HCT116 (cell line): ENCODE results near the gene INPP4A.

Experiments used
- ELF1 ChIP-seq: IDR thresholded peaks from 2 replicates; pipeline ENCODE4 v1.6.1; 2012; ENCODE audit warnings: low read depth, borderline replicate concordance
- EZH2 ChIP-seq: fragments of 200-600 bp; sonication (generic); IDR thresholded peaks from 2 replicates; pipeline ENCODE4 v1.6.1; 2017; ENCODE audit warnings: antibody characterized with exemption, mixed run types
- EZH2phosphoT487 ChIP-seq: fragments of 200-600 bp; IDR thresholded peaks from 2 replicates; pipeline ENCODE4 v1.6.1; 2018; ENCODE audit warnings: antibody characterized with exemption, borderline replicate concordance
- FOSL1 ChIP-seq: IDR thresholded peaks from 2 replicates; pipeline ENCODE4 v1.6.1; 2012; ENCODE audit warnings: low read depth
- POLR2A ChIP-seq: IDR thresholded peaks from 2 replicates; pipeline ENCODE4 v1.7.0; 2011; ENCODE audit warnings: borderline replicate concordance; ENCODE audit not compliant: insufficient read depth, insufficient read length; ENCODE audit errors: extremely low read depth
- POLR2AphosphoS5 ChIP-seq: IDR thresholded peaks from 2 replicates; pipeline ENCODE4 v1.6.1; 2011; ENCODE audit warnings: mild to moderate bottlenecking, low read depth, low read length, moderate library complexity
- RAD21 ChIP-seq: IDR thresholded peaks from 2 replicates; pipeline ENCODE4 v1.6.1; 2012; ENCODE audit warnings: low read depth, mild to moderate bottlenecking
- TCF7L2 ChIP-seq: IDR thresholded peaks from 2 replicates; pipeline ENCODE4 v1.7.0; 2011; ENCODE audit warnings: borderline replicate concordance, inconsistent platforms; ENCODE audit not compliant: insufficient read depth, insufficient read length; ENCODE audit errors: extremely low read depth
- YY1 ChIP-seq: IDR thresholded peaks from 2 replicates; pipeline ENCODE4 v1.6.1; 2011; ENCODE audit warnings: low read length, low read depth, moderate library complexity, mild to moderate bottlenecking; ENCODE audit not compliant: insufficient replicate concordance; ENCODE audit errors: extremely low read depth
- ZNF274 ChIP-seq: fragments of 200-500 bp; sonication (Bioruptor generic); IDR thresholded peaks from 2 replicates; pipeline ENCODE4 v1.6.1; 2014; ENCODE audit warnings: mild to moderate bottlenecking, low read depth, low read length, inconsistent platforms
- TF ChIP-seq, protein P1 (sequence below), 3 experiments: fragments of 200-600 bp in 1 of 3; sonication (generic) in 1 of 3; IDR thresholded peaks in 2 of 3; conservative IDR thresholded peaks in 1 of 3; 2 replicates each; pipeline ENCODE4 v1.5.1; 2012 to 2017; ENCODE audit warnings: low read depth in 2 of 3, low read length in 2 of 3, antibody characterized with exemption in 1 of 3, borderline replicate concordance in 1 of 3, control low read depth in 1 of 3, mild to moderate bottlenecking in 1 of 3, mixed read lengths in 1 of 3, mixed run types in 1 of 3, moderate library complexity in 1 of 3; ENCODE audit not compliant: insufficient read depth in 1 of 3
- TF ChIP-seq, protein P2 (sequence below): IDR thresholded peaks from 2 replicates; pipeline ENCODE4 v1.6.1; 2012
- TF ChIP-seq, protein P3 (sequence below): IDR thresholded peaks from 2 replicates; pipeline ENCODE4 v1.6.1; 2011; ENCODE audit warnings: mild to moderate bottlenecking, low read length, moderate library complexity; ENCODE audit not compliant: insufficient replicate concordance; ENCODE audit errors: extremely low read depth

DNA sequence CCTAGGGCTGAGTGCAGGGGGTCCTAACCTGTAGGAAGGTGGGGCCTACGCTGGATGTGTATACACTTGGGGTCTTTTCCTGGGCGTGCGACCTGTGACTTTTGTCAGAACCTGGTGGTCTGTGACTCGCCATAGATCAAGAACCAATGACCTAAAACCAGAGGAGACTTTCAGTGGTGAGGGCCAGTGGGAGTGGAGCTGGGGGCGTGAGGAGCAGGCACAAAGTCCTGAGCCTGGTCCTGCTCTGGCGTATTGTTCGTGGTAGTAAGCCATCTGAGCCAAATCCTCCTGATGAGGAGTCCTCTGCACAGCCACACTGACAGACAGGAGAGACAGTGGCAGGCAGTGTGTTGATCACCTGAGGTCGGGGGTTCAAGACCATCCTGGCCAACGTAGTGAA, 8.9 kb downstream of the INPP4A start:
- no peak for TF ChIP-seq POLR2A
- TF ChIP-seq EZH2, result no peak
- TF ChIP-seq, protein P1, sequence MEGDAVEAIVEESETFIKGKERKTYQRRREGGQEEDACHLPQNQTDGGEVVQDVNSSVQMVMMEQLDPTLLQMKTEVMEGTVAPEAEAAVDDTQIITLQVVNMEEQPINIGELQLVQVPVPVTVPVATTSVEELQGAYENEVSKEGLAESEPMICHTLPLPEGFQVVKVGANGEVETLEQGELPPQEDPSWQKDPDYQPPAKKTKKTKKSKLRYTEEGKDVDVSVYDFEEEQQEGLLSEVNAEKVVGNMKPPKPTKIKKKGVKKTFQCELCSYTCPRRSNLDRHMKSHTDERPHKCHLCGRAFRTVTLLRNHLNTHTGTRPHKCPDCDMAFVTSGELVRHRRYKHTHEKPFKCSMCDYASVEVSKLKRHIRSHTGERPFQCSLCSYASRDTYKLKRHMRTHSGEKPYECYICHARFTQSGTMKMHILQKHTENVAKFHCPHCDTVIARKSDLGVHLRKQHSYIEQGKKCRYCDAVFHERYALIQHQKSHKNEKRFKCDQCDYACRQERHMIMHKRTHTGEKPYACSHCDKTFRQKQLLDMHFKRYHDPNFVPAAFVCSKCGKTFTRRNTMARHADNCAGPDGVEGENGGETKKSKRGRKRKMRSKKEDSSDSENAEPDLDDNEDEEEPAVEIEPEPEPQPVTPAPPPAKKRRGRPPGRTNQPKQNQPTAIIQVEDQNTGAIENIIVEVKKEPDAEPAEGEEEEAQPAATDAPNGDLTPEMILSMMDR (IDR thresholded peaks at IDR 0.05 in 2 of 3, conservative IDR thresholded peaks at IDR 0.05 in 1 of 3; ENCODE audit: borderline replicate concordance in 1 of 3, insufficient read depth in 1 of 3, low read depth in 2 of 3, low read length in 2 of 3), result no peak
- TF ChIP-seq, protein P2, sequence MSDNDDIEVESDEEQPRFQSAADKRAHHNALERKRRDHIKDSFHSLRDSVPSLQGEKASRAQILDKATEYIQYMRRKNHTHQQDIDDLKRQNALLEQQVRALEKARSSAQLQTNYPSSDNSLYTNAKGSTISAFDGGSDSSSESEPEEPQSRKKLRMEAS, result no peak
- TF ChIP-seq POLR2AphosphoS5, result no peak
- no peak for TF ChIP-seq RAD21
- no peak for TF ChIP-seq ZNF274
- TF ChIP-seq, protein P3, sequence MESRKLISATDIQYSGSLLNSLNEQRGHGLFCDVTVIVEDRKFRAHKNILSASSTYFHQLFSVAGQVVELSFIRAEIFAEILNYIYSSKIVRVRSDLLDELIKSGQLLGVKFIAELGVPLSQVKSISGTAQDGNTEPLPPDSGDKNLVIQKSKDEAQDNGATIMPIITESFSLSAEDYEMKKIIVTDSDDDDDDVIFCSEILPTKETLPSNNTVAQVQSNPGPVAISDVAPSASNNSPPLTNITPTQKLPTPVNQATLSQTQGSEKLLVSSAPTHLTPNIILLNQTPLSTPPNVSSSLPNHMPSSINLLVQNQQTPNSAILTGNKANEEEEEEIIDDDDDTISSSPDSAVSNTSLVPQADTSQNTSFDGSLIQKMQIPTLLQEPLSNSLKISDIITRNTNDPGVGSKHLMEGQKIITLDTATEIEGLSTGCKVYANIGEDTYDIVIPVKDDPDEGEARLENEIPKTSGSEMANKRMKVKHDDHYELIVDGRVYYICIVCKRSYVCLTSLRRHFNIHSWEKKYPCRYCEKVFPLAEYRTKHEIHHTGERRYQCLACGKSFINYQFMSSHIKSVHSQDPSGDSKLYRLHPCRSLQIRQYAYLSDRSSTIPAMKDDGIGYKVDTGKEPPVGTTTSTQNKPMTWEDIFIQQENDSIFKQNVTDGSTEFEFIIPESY, result no peak
- TF ChIP-seq FOSL1, result no peak
- TF ChIP-seq TCF7L2, result no peak
- TF ChIP-seq EZH2phosphoT487, result no peak
- TF ChIP-seq ELF1, result no peak
- no peak for TF ChIP-seq YY1
